ENCODE data around the gene MYO5B. TPM values are rescaled to one million over a fixed set of nuclear protein-coding genes. Genes with fewer than 3 reads are reported as not detected.

The MYO5B gene
- total and polyA plus RNA-seq, 10 of the 15 experiments (the other 5 are each of a cell fraction or from before 2014, with no cell fraction given): 2.5 to 4.5 (median 3.3) TPM

GRCh38 chr18:49843778-49844625 is 350.9 kb downstream of the MYO5B start:
- H4K20me1 ChIP-seq (ENCODE audit: control insufficient read depth, insufficient read depth): no peaks in the 10 kb centered on the region
- H3K27me3 ChIP-seq (replicated peaks in 1 of 2; ENCODE audit: control insufficient read depth in 2 of 2, insufficient read depth in 2 of 2, low read length in 1 of 2): no peaks in the 10 kb centered on the region
- ChIA-PET SMC1A (ENCODE audit: uncharacterized antibody, unreplicated experiment) (no interaction called here), RAD21 (ENCODE audit: unreplicated experiment) (no interaction called here), POLR2A (no interaction called here), CTCF (interaction anchor here (1.4 to 1.5 kb wide), 2 partner anchors 15 kb away, joined by 3 read pairs; no protein-coding TSS in a partner anchor)
- TF ChIP-seq ATF2 (IDR thresholded peaks at IDR 0.05; ENCODE audit: low read length) (no peak), ESRRA (IDR thresholded peaks at IDR 0.05; ENCODE audit: low read length) (no peak), RAD21 (IDR thresholded peaks at IDR 0.05; ENCODE audit: insufficient read depth, low read depth, low read length) (no peak), BHLHE40 (IDR thresholded peaks at IDR 0.05; ENCODE audit: borderline replicate concordance in 1 of 2, low read depth in 2 of 2, low read length in 1 of 2) (no peak), BCL3 (IDR thresholded peaks at IDR 0.05; ENCODE audit: borderline replicate concordance, insufficient read depth, low read depth, low read length, poor library complexity, severe bottlenecking) (no peak), CBFB (IDR thresholded peaks at IDR 0.05; ENCODE audit: low read depth) (no peak), SKIL (IDR thresholded peaks at IDR 0.05; ENCODE audit: low read depth, poor library complexity, severe bottlenecking) (no peak), MTA3 (IDR thresholded peaks at IDR 0.05; ENCODE audit: borderline replicate concordance, low read length) (no peak)
- no peak overlapping the region for H3K4me3 ChIP-seq
- FAIRE-seq (no peak), ATAC-seq (no peak), DNase-seq (ENCODE audit: low read depth, low spot score) (no peak)
- H3K79me2 ChIP-seq (ENCODE audit: control insufficient read depth, insufficient read depth, low read length): no peaks in the 10 kb centered on the region
- intact Hi-C loops (cut with micrococcal nuclease; ENCODE audit: unreplicated experiment) (no loop called here), in situ Hi-C loops (cut with MboI) (no loop called here)
- 32% methylated on average over 4 of the region's 6 CpGs for WGBS (ENCODE audit: insufficient coverage, insufficient replicate concordance, low lambda C conversion rate, missing lambda C conversion rate)
- H3K27ac ChIP-seq (ENCODE audit: control insufficient read depth, insufficient read depth): no peak overlapping the region
- no peak overlapping the region for H3K4me2 ChIP-seq (ENCODE audit: control insufficient read depth, insufficient read depth)
- no peak overlapping the region for H2AFZ ChIP-seq (ENCODE audit: control insufficient read depth, low read depth, low read length)
- H3K9me3 ChIP-seq (replicated peaks; ENCODE audit: control insufficient read depth, insufficient read depth, low read length): no peaks in the 10 kb centered on the region
- H3K4me1 ChIP-seq (ENCODE audit: control insufficient read depth, insufficient read depth, low read length): no peaks in the 10 kb centered on the region
- H3K9ac ChIP-seq (ENCODE audit: control insufficient read depth, insufficient read depth, low read length): no peak overlapping the region
- no peaks in the 10 kb centered on the region for H3K36me3 ChIP-seq (ENCODE audit: control insufficient read depth in 2 of 2, insufficient read depth in 2 of 2, low read length in 1 of 2)
- BruUV-seq (replicated peaks): no TSS peak
